ENCODE measurements around the gene WFDC1.

GRCh38 chr16:84272740-84273320 is 21.8 kb upstream of the WFDC1 start:
- TF ChIP-seq CTCF (IDR thresholded peaks at IDR 0.05; ENCODE audit: low read depth, low read length, missing input control) (no peak), NR2F2 (IDR thresholded peaks at IDR 0.05) (no peak), TAF1 (conservative IDR thresholded peaks at IDR 0.05) (no peak), YY1 (IDR thresholded peaks at IDR 0.05) (no peak), REST (IDR thresholded peaks at IDR 0.05) (no peak), RAD21 (IDR thresholded peaks at IDR 0.05) (no peak), ATF3 (IDR thresholded peaks at IDR 0.05) (no peak), MAX (IDR thresholded peaks at IDR 0.05) (no peak), RXRA (IDR thresholded peaks at IDR 0.05) (no peak), EGR1 (IDR thresholded peaks at IDR 0.05; ENCODE audit: low read depth in 2 of 2) (no peak), FOXA2 (IDR thresholded peaks at IDR 0.05) (no peak)

Data from liver (tissue), 3 donors.